HG03175 (cell line): ENCODE results near the gene COQ10A.
A peak's percentile ranks its signal among the peaks of the same experiment; 100 is the strongest.

ENCODE experiments used
- ATAC-seq: cut with Tn5 transposase; IDR thresholded peaks from one replicate; pipeline ENCODE4 v1.9.1; 2021; ENCODE audit warnings: mild to moderate bottlenecking, moderate library complexity; ENCODE audit not compliant: unreplicated experiment

Gene COQ10A

DNA sequence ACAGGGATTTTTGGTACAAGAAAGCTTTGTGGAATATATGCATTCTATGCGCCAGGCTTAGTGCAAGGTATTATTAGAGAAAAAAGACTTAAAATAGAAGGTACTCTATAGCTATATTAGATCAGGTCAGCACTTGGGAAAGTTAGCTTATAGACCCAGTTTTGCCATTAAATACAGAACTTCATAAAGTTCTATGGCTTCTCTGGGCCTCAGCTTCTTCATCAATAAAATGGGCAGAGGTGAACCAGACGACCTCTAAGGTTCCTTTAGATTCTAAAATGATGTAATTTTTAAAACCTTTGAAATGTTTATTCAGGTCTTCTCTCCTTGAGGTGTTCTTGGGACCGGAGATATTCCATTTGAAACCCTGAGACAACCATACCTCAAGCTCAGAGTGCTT is 42.0 kb downstream of the COQ10A start:
- no peak for ATAC-seq

DNA sequence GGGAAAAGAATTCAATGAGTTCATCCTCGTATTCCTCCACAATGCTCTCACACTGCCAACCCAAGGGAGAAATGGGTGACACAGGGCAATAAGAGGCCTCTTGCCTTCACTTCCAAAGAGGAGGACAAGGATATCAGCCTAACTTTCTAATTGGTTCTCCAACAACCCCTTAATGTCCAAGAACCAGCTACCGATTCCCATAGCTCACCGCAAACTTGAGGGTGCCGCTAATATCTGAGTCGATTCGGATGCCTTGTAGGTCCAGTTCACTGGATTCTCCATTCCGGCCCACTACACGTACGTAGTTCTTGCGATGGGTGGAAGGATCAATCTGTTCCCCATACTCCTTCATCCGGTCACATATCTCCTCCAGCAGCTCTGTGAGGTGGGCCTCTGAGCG is 44.3 kb downstream of the COQ10A start:
- no peak for ATAC-seq

DNA sequence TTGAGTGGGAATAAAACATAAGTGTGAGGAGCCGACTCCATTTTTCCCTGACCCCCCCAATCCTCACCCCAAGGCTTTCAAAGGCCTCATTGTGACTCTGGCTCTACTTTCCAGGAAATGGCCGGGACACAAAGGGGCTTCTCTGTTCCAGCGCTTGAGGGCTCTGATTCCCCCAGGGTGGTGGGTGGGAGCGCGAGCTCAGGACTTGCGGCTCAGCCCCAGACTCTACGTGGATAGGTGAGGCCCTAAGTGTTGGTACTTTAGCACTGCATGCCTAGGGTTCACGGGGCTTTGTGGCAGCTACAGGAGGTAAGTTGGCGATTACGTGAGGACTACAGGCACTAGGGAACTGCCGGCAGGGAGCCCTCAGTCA is 48.5 kb downstream of the COQ10A start:
- ATAC-seq = no peak

DNA sequence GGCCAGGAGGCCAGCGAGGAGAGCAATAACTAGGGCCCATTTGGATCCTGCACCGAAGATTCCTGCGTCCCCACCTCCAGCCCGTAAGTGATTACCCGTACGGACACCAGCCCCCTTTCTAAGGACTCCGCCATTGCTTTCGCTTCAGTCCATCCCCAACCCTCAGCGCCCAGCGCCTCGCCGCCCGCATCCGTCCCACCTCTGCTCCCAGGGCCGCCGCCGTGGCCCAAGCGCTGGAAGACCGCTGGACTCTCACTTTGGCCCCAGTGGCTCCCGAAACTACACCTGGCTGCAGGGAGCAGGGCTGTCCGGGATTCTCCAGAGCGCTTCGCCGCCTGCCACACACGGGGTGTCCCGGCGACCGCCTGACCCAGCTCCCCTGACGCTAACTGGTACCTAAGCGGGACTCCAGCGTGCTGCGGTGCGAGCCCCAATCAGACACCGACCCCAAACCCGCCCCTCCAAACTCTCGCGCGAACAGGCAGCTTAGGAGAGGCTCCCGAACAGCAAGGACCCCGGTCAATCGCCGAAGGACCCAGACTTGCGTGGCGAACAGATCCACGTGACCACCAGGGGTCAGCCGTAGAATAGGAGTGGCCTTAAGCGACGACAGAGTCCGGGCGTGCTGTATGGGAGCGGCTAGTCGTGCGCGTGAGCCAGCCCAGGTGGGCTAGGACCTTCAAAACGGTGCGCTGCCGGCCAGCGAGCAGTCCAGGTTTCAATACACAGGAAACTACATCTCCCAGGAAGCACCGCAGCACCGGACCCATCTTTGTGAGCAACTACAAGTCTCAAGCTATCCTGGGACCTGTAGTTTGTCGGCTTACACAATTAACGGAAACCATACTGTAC is 49.1 kb downstream of the COQ10A start, which contains the start of gene CNPY2:
Gene CNPY2 (minus strand): TSS at position 367 of the 852 bp plus-strand sequence. CDS start 771 bp downstream, outside the sequence.
- ATAC-seq = peak; percentile 90

DNA sequence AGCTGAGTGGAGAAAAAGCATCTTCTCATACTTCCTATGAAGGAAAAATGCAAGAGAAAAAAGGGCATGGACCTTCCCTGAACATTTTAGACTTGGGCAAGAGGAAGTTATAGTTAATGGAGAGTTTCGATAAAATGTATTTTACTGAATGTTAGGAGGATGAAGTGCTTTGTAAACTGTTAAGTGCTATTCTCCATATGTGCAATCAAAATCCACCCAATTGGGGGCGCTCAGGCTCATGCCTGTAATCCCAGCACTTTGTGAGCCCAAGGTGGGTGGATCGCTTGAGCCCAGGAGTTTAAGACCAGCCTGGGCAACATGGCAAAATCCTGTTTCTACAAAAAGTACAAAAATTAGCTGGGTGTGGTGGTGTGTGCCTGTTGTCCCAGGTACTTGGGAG is 50.9 kb downstream of the COQ10A start:
- no peak for ATAC-seq
